Middle frontal gyrus (tissue), 1 donor: ENCODE measurements around the gene CD300LF.

ENCODE experiments used
- DNase-seq: peaks from one replicate; pipeline ENCODE4 v3.0.0-alpha.2; 2015; ENCODE audit warnings: low spot score; ENCODE audit errors: extremely low spot score

CD300LF gene

GRCh38 chr17:74645010-74645409 is 67.7 kb downstream of the CD300LF start:
- DNase-seq, result no peak

- DNase-seq, result no peak
These were observed 68.3 kb downstream of the CD300LF start for GRCh38 chr17:74644419-74644818.
